Sigmoid colon (tissue), 7 donors: ENCODE results near the gene DOCK1. TPM values are rescaled to one million over a fixed set of nuclear protein-coding genes. Genes with fewer than 3 reads are reported as not detected.

Experiments
- DNase-seq: peaks from one replicate; pipeline ENCODE4 v3.0.0-alpha.2; 2019
- H3K27ac ChIP-seq, 4 donors: fragments of 200-600 bp; sonication (generic); one replicate each; pipeline ENCODE4 v1.5.1; 2016 to 2019; ENCODE audit warnings: mild to moderate bottlenecking in 1 of 4
- H3K27me3 ChIP-seq, 3 donors: fragments of 200-600 bp; sonication (generic); one replicate each; pipeline ENCODE4 v1.5.1; 2019; ENCODE audit warnings: mild to moderate bottlenecking in 1 of 3
- H3K36me3 ChIP-seq, 4 donors: fragments of 200-600 bp; sonication (generic); one replicate each; pipeline ENCODE4 v1.5.1; 2016 to 2019
- H3K4me1 ChIP-seq, 4 donors: fragments of 200-600 bp; sonication (generic); one replicate each; pipeline ENCODE4 v1.5.1; 2017 to 2019
- H3K4me3 ChIP-seq, 4 donors: fragments of 200-600 bp; sonication (generic); one replicate each; pipeline ENCODE4 v1.5.1; 2017 to 2019; ENCODE audit warnings: mild to moderate bottlenecking in 2 of 4, moderate library complexity in 1 of 4
- H3K9me3 ChIP-seq, 4 donors: fragments of 200-600 bp in 3 of 4; sonication (generic) in 3 of 4; one replicate each; pipeline versions ENCODE4 v1.5.1 to v1.6.1; 2013 to 2019
- CTCF ChIP-seq, 4 experiments: fragments of 450-650 bp in 3 of 4; fragments of 200-600 bp in 1 of 4; IDR thresholded peaks; one replicate each; pipeline ENCODE4 v1.5.1; 2016 to 2019; ENCODE audit warnings: antibody characterized with exemption in 4 of 4, mild to moderate bottlenecking in 3 of 4, moderate library complexity in 2 of 4
- EP300 ChIP-seq, 4 donors: sonication (generic); formaldehyde crosslinking; IDR thresholded peaks; one replicate each; pipeline ENCODE4 v1.6.1; 2017; ENCODE audit warnings: antibody characterized with exemption in 4 of 4
- POLR2A ChIP-seq, 2 donors: fragments of 450-650 bp; IDR thresholded peaks; one replicate each; pipeline ENCODE4 v1.6.1; 2016; ENCODE audit warnings: antibody characterized with exemption in 2 of 2, mild to moderate bottlenecking in 2 of 2, moderate library complexity in 2 of 2
- POLR2AphosphoS5 ChIP-seq, 4 donors: sonication (generic); formaldehyde crosslinking; IDR thresholded peaks; one replicate each; pipeline ENCODE4 v1.6.1; 2017; ENCODE audit warnings: antibody characterized with exemption in 4 of 4
- WGBS, 2 donors: extraction: QIAGEN DNeasy Blood & Tissue Kit; methylation state at CpG; one replicate each; pipeline ENCODE4 v1.1.7; 2013; 5-methylcytosine and 5-hydroxymethylcytosine counted together
- intact Hi-C: fragments of 100-400 bp; cut with DNase I; formaldehyde crosslinking; loops from one replicate; pipeline ENCODE4 v1.15.1; 2023
- polyA plus RNA-seq, 3 donors: library from polyadenylated mRNA; stranded (reverse); fragments of 200-250 nt; gene quantifications; one replicate each; pipeline ENCODE4 v1.2.3, GENCODE V29; 2013
- total RNA-seq, 4 donors: library from RNA; depleted of rRNA; stranded (reverse); fragments of >200 nt; gene quantifications; one replicate each; pipeline ENCODE4 v1.1.0, GENCODE V29; 2016
- donor health status: healthy with polysubstance abuse.
- donor health status: Bipolar disorder and iron deficiency.
- donor health status: healthy.

Gene DOCK1
- total and polyA plus RNA-seq, 7 donors: 15.0 to 53.7 (median 40.2) TPM

DNA sequence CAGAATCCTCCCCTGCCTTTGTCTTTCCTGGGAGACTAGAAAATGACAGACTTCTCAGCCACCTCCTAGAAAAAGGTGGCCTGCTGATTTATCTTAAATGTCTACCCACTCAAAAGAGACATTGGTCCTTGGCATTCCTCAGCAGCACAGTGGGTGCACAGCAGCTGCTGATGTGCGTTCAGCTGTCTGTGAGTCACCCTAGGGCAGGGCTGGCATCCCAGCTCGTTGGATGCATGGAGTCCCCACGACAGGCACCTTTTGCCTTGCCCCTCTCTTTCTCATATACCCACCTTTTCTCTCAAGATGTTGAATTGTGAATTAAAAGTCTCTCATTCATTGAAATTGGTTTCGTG lies 113.0 kb downstream of the DOCK1 start:
- Histone ChIP-seq H3K36me3 (peaks cover 0 to 37% (median 5%) of the 10 kb centered on the region in 4 donors), H3K4me3 (no peak overlapping the region), H3K27ac (no peak overlapping the region), H3K9me3 (no peaks in the 10 kb centered on the region), H3K4me1 (peaks cover 0 to under 1% (median 0%) of the 10 kb centered on the region in 4 donors), H3K27me3 (no peaks in the 10 kb centered on the region)
- WGBS, 2 donors: 91% methylated on average over 4 of the region's 4 CpGs
- no peak for TF ChIP-seq POLR2A (IDR thresholded peaks at IDR 0.05)
- TF ChIP-seq POLR2AphosphoS5 (IDR thresholded peaks at IDR 0.05): no peak
- TF ChIP-seq EP300 (IDR thresholded peaks at IDR 0.05): no peak
- no peak for TF ChIP-seq CTCF (IDR thresholded peaks at IDR 0.05)
- intact Hi-C loops: loop anchor here (10.0 kb wide), 1 partner anchor 113 kb away; the partner anchor contains the start of gene DOCK1
- no peak for DNase-seq

GRCh38 chr10:127018766-127019165 lies 113.5 kb downstream of the DOCK1 start:
- H3K4me1 ChIP-seq: peaks cover 0 to 1% (median under 1%) of the 10 kb centered on the region in 4 donors
- no peak for DNase-seq
- TF ChIP-seq EP300 (IDR thresholded peaks at IDR 0.05): no peak
- TF ChIP-seq POLR2AphosphoS5 (IDR thresholded peaks at IDR 0.05): no peak
- TF ChIP-seq CTCF (IDR thresholded peaks at IDR 0.05): no peak
- no peak for TF ChIP-seq POLR2A (IDR thresholded peaks at IDR 0.05)
- WGBS, 2 donors: 94 to 97% methylated on average over 8 of the region's 8 CpGs
- H3K4me3 ChIP-seq: no peak overlapping the region
- H3K9me3 ChIP-seq: no peaks in the 10 kb centered on the region
- intact Hi-C loops: loop anchor here (10.0 kb wide), 1 partner anchor 114 kb away; the partner anchor contains the start of gene DOCK1
- no peak overlapping the region for H3K27ac ChIP-seq
- no peaks in the 10 kb centered on the region for H3K27me3 ChIP-seq
- H3K36me3 ChIP-seq: peaks cover 0 to 40% (median 5%) of the 10 kb centered on the region in 4 donors

GRCh38 chr10:127020260-127020659 lies 115.0 kb downstream of the DOCK1 start:
- intact Hi-C loops: no loop called here
- 92 to 94% methylated on average over 3 of the region's 3 CpGs for WGBS, 2 donors
- H3K9me3 ChIP-seq: no peaks in the 10 kb centered on the region
- H3K4me3 ChIP-seq: no peak overlapping the region
- H3K36me3 ChIP-seq: peaks cover 0 to 39% (median 5%) of the 10 kb centered on the region in 4 donors
- H3K27ac ChIP-seq: no peak overlapping the region
- TF ChIP-seq POLR2A (IDR thresholded peaks at IDR 0.05) (no peak), CTCF (IDR thresholded peaks at IDR 0.05) (no peak), EP300 (IDR thresholded peaks at IDR 0.05) (no peak), POLR2AphosphoS5 (IDR thresholded peaks at IDR 0.05) (no peak)
- peaks cover 0 to 14% (median 11%) of the 10 kb centered on the region in 4 donors for H3K4me1 ChIP-seq
- H3K27me3 ChIP-seq: no peaks in the 10 kb centered on the region
- no peak for DNase-seq

DNA sequence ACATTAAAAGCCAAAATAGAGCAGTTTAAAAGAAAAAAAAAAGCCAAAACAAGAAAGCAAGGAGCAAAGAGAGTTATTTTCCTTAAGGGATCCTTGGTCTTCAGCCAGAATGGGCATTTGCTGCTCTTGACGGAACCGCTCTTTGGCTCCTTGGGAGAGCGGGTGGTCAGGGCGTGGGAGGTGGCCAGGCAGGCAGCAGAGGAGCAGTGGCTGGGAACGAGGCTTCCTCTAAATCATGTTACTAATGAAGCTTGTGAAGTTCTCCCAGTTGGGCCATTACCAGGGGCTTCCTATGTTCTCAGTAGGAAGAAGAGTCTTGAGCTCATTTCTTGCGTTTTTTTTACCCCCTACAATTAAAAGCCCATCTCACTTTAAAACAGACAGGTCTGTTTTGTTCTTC lies 116.6 kb downstream of the DOCK1 start:
- Histone ChIP-seq H3K27ac (no peak overlapping the region), H3K4me1 (peaks cover 0 to 18% (median 12%) of the 10 kb centered on the region in 4 donors), H3K4me3 (no peak overlapping the region), H3K27me3 (no peaks in the 10 kb centered on the region), H3K9me3 (no peaks in the 10 kb centered on the region), H3K36me3 (peaks cover 0 to 54% (median 10%) of the 10 kb centered on the region in 4 donors)
- 92 to 97% methylated on average over 6 of the region's 6 CpGs for WGBS, 2 donors
- intact Hi-C loops: no loop called here
- TF ChIP-seq CTCF (IDR thresholded peaks at IDR 0.05): no peak
- no peak for DNase-seq
